Right ventricle myocardium inferior (tissue), 1 donor: ENCODE measurements around the gene NR2F2. TPM values are rescaled to one million over a fixed set of nuclear protein-coding genes. Genes with fewer than 3 reads are reported as not detected.

Experiments used
- ATAC-seq: fragments of 200-7000 bp; cut with Tn5 transposase; one replicate; pipeline ENCODE4 v1.9.1; 2020; ENCODE audit warnings: mild to moderate bottlenecking, moderate library complexity
- DNase-seq: peaks from one replicate; pipeline ENCODE4 v3.0.0; 2021; ENCODE audit errors: missing footprints
- intact Hi-C: fragments of 100-400 bp; cut with DNase I; formaldehyde crosslinking; loops from one replicate; pipeline ENCODE4 v1.11.0; 2022
- total RNA-seq: library from RNA; stranded (reverse); fragmentation: NEBNext Ultra II Directional; extraction: Animal tissue kit (Norgen Biotek cat#: 25700); gene quantifications from one replicate; pipeline ENCODE4 v1.2.1, GENCODE V29; 2021
- donor health status: DM: no; HTN: yes; CAD: no; lungs with severe emphysema.

NR2F2 gene
- total RNA-seq, 1 donor from 2014 or later: 14.2 TPM

DNA sequence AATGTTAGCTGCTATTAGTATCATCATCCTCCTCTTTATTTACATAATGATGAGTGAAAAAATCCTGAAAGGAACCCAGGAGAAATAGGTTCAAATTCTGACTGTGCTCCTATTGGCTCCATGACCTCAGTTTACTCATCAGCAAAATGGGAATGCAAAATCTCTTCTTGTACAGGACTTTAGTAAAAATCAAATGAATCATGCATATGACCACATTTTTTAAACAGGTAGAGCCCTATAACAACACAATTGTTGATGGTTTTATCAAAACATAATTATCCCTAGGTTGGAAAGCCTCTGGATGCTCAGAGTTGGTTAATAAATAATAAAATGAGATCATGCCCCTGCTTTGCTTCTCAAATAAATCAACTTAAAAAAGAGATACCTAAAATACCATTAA, 16.0 kb upstream of the NR2F2 start:
- ATAC-seq (no peak), DNase-seq (no peak)
- intact Hi-C loops: no loop called here

DNA sequence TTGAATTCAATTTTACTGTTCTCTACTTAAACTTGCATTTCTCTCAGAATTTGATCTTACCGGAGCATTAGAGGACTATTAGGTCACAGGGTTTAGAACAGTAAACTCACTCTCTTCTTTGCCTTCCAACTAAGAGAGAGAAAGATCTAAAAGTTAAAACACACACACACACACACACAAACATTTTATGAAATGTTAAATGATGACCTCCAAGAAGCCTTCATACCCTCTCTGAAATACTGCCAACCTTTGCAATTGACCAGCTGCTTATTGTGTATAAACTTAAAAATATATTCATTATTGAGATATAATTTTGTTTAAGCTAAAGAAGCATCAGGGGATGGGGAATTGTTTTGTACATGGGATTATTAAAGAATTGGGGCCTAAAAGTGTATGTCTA, 15.5 kb upstream of the NR2F2 start:
- intact Hi-C loops: no loop called here
- DNase-seq (no peak), ATAC-seq (no peak)

DNA sequence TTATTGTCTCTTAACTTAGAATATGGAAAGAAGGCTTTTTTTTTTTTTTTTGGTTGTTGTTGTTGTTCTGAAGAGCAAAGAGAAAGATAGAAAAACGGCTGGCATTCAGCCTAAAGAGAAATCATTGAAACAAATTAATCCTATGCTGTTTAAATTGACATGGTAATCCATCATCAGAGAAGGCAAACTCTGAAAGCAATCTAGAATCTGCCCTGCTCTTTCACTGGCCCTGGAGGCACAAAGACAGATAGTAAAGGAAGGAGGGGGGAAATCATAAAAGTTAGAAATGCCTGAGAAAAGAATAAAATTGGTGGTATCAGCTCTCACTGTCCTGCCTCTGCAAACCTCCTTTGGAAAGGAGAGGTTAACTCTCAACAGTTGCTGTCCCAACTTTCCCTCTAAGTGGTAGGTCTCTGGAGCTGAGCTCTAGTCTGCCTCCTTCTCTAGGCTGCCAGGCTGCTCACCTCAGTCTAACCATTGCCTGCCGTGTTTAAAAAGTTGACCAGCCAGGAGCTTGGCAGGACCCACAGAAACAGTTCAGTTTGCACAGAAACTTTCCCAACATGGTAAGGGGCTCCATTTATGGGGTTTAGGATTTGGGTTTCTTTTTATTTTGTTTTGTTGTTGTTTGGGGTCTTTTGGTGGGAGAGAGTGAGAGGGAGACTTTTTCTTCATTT, 13.4 kb upstream of the NR2F2 start:
- DNase-seq: no peak
- no peak for ATAC-seq
- intact Hi-C loops: no loop called here

DNA sequence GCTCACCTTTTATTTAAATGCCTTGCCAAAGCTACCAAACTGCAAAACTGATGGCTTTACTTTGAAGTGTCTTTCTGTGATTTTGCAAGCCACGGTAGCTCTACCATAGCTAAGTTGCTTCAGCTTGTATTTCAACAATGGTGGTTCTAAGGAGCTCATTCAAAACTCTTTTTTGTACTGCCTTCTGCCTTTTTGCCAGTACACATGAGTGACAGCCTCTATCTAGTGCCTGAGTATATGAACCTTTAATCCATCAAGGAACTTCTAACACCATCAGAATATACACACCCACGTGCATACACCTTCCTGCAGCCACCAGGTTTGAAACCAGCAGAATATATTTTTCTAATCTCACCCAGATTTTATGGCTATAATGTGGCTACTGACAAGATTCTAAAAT, 10.4 kb upstream of the NR2F2 start:
- intact Hi-C loops: no loop called here

DNA sequence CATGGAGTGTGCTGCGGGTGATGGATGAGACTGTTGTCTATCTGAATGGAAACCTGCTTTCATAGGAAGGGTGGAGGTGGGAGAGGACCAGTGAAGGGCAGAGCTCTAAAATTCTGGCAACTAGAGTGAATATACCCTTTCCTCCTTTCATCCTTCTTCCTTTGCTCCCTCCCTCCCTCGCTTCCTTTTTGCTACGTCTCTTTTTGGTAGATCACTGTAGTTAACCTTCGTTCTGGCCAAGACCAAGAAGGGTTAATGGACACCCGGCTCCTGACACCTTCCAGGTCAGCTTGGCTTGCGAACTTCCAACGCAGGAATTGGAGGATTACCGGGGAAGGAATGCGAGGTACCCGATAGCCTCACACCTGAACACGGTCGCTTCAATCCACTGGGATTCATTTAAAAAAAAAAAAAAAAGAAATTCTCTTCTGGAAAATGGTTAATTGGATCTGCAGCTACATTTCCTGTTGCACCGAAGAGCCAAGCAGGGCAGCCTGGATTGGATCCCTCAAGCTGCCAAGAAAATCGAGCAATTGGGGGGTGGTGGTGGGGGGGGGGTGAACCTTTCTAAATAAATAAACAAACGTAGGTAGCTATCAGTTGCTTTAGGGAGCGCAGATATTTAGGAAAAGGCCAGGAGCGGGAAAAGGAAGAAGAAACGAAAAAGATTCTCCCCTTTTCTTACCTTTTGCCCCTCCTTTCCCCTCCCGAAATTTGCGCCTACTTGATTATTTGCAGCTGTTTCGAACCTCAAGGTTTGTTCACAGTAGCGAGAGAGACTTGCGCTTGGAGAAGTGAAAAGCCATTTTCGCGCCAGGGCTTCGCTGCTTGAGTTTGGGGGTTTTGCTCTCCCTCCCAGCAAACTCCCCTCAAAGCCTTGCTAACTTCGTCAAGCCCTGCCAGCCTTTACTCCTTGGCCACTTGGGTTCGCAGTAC, 9.5 kb upstream of the NR2F2 start:
- DNase-seq (no peak), ATAC-seq (no peak)
- intact Hi-C loops: no loop called here

More for the DNA sequence above, 10.4 kb upstream of the NR2F2 start:
- ATAC-seq (no peak), DNase-seq (no peak)

DNA sequence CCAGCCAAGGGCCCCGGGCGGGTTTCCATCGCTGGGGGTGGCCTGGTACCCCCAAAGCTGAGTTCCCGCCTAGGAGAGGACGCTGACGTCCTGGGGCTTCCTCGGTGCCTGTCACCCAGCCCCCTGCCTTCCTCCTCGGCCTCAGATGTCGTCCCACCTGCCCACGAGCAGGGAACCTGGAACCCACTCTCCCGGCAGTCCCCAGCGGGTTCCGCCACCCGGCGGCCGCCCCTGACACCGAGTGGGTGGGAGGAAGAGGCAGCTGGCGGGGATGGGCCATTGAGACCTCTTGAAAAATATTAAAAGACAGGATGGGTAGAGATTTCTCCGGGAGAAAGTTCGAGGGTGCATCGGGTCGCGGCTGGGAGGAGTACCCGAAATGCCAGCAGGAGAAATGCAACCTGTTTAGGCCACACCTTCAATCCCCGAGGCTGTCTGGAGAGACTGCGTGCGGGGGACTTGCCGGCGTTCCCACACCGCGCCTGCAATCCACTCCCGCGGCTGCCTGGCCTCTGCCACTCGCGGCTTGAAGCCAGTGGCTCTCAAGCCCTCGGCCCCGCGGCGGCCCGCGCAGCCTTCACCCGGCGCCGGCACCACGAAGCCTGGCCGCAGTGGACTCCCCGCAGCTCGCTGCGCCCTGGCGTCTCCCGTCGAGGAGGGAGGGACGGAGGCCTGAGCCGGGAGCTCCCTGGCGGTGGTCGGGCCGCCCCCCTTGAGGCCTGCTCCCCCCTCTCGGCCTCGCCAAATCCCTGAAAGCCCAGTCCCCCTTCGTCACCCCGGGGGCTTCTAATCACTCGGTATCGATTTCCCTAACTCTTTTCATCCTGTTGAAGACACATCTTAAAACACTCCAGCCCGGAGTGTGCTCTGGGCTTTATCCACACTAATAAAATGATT, 8.6 kb upstream of the NR2F2 start:
- DNase-seq: peak; percentile 71
- intact Hi-C loops: no loop called here
- peak; percentile 53 for ATAC-seq

DNA sequence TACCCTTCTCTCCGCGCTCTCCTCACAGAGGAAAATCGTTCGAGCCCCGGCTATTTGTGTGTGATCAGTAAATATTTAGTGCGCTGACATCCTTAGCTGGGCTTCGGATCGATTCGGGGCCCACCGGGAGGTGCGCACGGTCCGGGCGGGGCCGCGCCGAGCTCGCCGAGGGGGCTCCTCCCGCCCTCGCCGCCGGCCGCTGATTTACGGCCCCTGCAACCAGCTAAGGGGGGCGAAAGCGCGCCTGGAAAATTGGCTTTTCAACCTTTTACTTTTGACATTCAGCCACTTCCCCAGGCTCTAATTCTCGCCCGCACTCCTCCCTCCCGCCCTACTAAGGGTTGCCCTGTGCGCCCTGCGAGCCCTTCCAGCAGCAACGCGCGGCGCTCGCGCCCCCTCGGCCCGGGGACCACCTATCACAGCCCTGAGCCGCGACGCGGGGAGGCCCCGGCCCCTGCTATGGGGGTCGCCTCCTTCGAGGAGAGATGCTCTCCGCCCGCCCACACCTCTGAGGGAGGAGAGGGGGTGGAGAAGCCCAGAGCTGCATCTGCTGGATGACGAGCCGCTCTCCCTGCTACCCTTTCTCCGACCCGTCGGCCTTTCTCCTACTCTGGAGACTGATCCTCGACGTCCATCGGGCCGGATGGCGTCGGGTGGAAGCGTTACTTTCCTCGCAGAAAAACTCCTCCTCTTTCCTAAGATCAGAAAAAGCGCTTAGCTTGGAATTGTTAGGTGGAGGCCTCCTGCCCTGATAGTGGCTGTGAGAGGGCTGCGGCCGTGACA, 7.8 kb upstream of the NR2F2 start:
- ATAC-seq (peak; percentile 20), DNase-seq (peak; percentile 70)
- intact Hi-C loops: no loop called here

DNA sequence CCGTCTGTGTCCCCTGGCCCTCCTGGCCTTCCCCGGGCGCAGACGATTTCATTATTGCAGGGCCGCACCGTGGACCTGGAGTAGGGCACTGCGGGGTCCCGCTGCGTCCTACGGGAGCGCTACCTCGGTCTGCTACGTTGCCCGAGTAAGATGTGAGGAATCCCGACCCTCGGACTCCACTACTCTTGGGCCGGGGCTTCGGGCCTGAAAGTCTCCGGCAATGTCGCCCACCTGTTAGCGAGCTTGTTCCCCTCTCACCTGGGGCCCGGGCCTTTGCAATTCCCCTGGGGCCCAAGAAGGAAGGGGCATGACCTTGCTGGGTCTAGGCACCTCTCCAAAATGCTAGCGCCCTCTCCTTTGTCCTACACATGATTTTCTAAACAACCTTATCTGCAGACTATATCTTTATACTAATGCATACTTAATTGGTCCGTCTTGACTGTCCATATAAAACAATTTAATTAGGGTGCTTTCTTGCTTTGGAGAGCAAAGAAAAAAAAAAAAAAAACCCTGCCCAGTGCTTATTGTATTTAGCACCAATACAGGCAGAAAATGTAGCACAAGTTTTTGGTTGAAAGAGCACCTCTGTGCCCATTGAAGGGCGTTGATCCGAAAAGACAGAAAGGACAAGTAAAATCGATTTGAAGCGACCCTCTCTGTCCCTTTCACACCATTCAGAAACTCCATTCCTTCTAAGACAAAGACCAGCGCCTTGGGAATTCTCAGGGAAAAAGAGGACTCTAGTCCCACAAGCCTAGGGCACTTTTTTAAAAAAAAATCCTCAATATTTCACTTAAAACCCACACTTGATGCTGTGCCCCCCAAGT, 7.0 kb upstream of the NR2F2 start:
- DNase-seq: peak; percentile 62
- intact Hi-C loops: loop anchor here (2.0 kb wide), 1 partner anchor 481 kb away; no protein-coding TSS in a partner anchor
- ATAC-seq: no peak

DNA sequence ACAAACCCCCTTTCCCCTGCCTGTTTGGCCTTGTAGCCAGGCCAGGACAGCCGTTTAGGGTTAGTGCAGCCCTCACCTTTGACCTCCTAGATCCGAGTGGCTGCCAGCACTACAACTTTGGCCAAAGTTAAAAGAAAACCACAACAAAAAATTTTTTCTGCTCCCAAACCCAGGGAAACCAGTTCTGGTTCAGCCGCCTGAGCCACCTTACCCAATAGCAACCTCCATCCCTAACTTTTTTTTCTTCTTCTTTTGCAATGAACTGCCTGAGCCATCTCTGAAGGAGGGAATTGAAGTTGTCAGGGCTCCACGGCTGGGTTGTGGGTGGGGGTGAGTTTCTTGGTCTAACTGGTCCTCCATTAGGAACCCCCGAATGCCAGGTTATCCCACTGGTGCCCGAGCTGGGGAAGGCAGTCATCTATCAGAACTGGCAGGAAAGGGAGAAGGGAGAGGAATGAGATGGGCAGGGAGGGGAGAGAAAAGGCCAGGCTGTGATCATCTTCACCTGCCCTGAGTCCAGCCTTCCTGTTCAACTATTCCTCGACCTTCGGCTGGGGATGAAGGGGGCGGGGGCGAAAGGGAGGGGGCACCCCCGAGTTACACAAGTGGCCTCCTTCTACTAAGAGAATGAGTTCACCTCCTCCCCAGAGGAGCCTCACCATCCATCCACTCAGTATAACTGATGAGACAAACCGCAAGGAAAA, 6.2 kb upstream of the NR2F2 start:
- DNase-seq (no peak), ATAC-seq (no peak)
- intact Hi-C loops: loop anchor here (2.0 kb wide), 1 partner anchor 482 kb away; no protein-coding TSS in a partner anchor

DNA sequence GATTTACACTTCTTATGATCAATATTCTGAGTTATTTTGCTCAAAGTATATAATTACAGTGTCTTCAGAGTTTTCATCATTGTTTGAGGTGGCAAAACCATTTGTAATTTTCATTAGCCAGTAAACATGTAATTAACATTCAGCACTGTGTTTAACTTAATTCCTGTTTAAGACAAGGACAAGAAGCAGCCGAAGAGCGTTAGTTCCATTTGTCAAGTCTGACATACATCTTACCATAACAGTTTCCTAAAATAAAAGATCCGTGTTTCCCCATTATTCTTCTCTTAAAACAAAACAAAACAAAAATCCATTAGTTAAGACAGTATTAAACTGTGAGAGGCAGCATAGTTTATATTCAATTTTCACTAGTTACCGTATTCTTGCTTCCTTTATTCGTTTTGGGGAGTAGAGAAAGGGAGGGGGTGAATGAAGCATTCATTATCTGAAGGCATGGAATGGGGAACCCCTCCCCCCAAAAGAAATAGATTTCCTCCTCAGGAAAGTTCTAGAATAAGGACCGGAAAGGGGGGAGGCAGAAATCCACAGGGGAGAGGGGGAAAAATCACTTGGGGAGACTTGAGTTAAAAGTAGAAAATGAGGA, 5.5 kb upstream of the NR2F2 start:
- DNase-seq: no peak
- no peak for ATAC-seq
- intact Hi-C loops: loop anchor here (2.0 kb wide), 1 partner anchor 482 kb away; no protein-coding TSS in a partner anchor

DNA sequence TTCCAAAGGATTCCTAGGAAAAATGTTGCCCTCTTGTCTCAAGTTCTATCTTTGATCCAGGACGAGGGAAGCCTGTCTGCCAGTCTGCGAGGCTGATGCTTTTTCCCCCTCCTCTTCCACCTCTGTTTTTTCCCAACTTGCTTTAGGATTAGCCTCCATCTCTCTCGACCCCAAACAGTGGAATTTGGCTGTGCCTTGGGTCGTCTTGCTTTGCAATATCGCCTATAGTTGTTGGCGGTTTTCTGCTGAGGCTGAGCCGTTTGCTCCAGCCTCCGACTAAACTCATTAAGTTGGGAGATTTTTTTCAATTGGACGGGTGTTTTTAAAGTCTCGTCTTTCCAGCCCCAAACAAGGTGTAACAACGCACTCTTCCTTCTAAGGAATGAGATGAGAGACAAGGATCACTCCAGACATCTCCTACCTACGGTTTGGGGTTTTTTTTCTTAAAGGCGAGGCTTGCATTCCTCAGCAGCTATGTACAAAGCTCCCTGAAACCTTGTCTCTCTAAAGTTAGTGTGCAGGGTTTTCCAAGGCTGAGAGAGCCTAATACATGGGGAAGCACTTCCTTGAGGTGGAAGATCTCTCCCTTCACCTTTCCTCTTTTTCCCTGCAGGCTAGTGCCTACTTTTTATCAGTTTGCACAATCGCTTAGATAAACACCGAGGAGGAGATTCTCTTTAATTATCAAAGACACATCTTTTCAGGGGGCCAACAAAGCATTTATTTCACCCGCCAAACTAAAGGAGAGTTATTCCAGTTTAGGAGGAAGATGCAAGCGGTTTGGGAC, 4.8 kb upstream of the NR2F2 start:
- no peak for DNase-seq
- intact Hi-C loops: loop anchor here (2.0 kb wide), 1 partner anchor 483 kb away; no protein-coding TSS in a partner anchor

DNA sequence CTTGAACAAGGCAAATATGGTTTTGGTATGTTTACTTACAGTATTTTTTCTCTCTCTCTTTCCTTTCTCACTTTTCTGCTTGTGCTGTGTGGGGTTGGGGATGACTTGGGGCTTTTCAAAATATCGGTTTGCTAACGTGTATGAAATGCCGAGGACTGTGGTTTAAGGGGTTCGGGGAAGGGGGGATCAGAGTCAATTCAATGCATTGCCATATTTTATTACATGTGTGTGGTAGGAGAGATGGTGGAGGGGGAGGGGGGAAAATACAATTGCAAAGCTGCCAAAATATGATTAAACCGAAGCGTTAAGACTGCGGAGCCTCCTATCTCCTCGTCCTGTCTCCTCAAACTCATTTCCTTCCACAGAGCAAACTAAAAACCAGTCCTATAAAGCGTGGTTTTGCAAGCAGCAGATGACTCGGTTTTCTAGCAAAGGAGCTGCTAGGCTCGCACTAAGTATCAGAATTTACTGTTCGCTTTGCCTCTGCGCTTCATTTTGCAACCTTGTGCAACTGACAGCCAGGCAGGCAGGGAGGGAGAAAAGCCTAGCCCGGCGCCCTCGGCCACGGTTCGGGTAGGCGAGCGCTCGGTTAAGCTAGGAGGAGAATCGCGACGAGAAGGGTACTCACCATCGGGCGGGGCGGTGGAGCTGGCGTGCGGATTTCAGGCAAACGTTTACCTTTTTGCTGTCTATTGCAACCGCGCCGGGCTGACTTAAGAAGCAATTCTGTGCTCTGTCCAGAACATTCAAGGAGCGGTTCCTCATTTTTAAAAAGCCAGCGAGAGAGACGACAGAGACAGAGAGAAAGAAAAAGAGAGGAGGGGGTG, 4.0 kb upstream of the NR2F2 start:
- DNase-seq (peak; percentile 75), ATAC-seq (peak; percentile 21)
- intact Hi-C loops: no loop called here

More for the DNA sequence above, 4.8 kb upstream of the NR2F2 start:
- ATAC-seq: no peak

DNA sequence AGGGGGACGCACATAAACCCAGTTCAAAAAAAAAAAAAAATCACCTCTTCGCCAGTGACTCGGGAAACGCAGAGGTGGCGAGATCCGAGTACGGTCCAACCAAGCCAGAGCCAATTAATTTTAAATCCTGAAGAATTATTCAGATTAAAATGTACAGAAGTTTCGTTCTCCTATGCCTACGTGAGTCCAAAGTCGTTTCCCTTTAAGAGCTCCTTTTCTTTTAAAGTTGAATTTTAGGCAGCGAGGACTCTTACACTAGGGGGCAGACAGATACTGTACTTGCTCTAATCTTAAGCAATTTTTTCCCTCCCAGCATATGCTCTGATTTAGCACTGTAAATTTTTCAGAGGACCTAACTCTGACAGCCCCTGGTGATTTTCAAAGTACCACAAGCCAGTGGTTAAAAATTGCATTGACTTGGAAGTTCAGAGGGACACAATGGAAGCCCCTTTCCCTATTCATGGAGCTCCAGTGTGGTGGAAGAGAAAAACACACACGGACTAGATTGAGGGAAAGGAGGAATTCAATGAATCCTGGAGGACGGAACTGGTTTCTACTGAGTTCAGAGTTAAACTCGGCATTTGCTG, 3.3 kb upstream of the NR2F2 start:
- ATAC-seq (peak; percentile 55), DNase-seq (no peak)
- intact Hi-C loops: no loop called here

DNA sequence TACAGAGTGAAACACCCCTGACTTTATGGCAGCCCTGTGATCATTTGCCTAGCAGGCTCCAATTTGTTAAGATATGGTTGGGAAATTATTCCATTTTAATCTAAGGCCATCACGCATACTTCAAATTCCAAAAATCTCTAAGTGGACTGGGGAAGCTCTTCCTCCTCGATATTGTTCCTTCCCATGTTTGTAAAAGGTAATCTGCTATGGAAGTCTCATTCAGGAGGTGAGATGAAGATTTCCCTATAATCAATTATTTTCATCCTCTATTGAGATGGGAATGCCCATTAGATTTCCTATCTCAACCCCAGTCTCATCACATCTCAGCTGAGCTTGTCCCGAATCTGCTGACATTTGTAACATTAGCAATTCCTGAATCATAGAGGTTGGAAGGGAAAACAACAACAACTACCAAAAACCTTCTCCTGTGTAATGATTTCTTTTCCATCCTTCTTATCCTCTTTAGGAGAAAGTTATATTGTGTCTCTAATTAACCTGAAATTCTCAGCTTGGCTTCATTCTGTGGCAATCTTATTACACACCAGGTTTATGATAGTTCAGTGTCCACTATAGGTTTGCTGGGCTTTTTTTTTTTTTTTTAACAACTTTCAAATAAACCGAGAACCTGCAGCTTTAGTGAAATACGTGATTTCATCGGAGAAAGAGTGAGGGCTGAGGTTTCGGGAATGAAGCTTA, 2.2 kb upstream of the NR2F2 start:
- intact Hi-C loops: no loop called here
- no peak for ATAC-seq
- DNase-seq: no peak
